NCI-H2196 (cell line): ENCODE data around the gene PIKFYVE.
A peak's percentile ranks its signal among the peaks of the same experiment; 100 is the strongest.
"Not testable (repeated sequence)": the region's sequence is repeated elsewhere in the genome, so short reads cannot be mapped to it uniquely, and the experiment has no call there.

ENCODE experiments used
- DNase-seq: peaks from one replicate; lab custom pipeline; 2025; ENCODE audit not compliant: unreplicated experiment; lab: John Stamatoyannopoulos, UW

The PIKFYVE gene

GRCh38 chr2:208254118-208254870 is 11.8 kb upstream of the PIKFYVE start:
- peak; percentile 77 for DNase-seq

- DNase-seq: peak; percentile 93
Observed at GRCh38 chr2:208254871-208255556, 11.0 kb upstream of the PIKFYVE start, which contains the start of gene IDH1. IDH1 (minus strand) TSS chr2:208255071; CDS start chr2:208251551, 3,520 bp downstream.

- no peak for DNase-seq
Observed at GRCh38 chr2:208255557-208256106, 10.4 kb upstream of the PIKFYVE start.

GRCh38 chr2:208256192-208256782 is 9.8 kb upstream of the PIKFYVE start:
- DNase-seq: no peak

- not testable (repeated sequence) for DNase-seq
Observed at GRCh38 chr2:208256849-208257813, 8.9 kb upstream of the PIKFYVE start.

- DNase-seq: no peak
Observed at GRCh38 chr2:208265371-208265800, 669 bp upstream of the PIKFYVE start.

GRCh38 chr2:208266553-208266893 is 468 bp downstream of the PIKFYVE start:
- no peak for DNase-seq

GRCh38 chr2:208266936-208267335 is 881 bp downstream of the PIKFYVE start:
- DNase-seq: no peak

GRCh38 chr2:208267526-208267925 is 1.5 kb downstream of the PIKFYVE start:
- DNase-seq: not testable (repeated sequence)

- no peak for DNase-seq
Observed at GRCh38 chr2:208268156-208268952, 2.3 kb downstream of the PIKFYVE start.

GRCh38 chr2:208269091-208269490 is 3.0 kb downstream of the PIKFYVE start:
- DNase-seq: no peak

GRCh38 chr2:208274748-208275147 is 8.7 kb downstream of the PIKFYVE start:
- peak; percentile 9 for DNase-seq

- DNase-seq: no peak
Observed at GRCh38 chr2:208278549-208278948, 12.5 kb downstream of the PIKFYVE start.

- no peak for DNase-seq
Observed at GRCh38 chr2:208279236-208279635, 13.2 kb downstream of the PIKFYVE start.

- no peak for DNase-seq
Observed at GRCh38 chr2:208280234-208280633, 14.2 kb downstream of the PIKFYVE start.

- DNase-seq: no peak
Observed at GRCh38 chr2:208280933-208281332, 14.9 kb downstream of the PIKFYVE start.

- no peak for DNase-seq
Observed at GRCh38 chr2:208285853-208286252, 19.8 kb downstream of the PIKFYVE start.

GRCh38 chr2:208294482-208295024 is 28.5 kb downstream of the PIKFYVE start:
- no peak for DNase-seq

- no peak for DNase-seq
Observed at GRCh38 chr2:208295834-208296233, 29.8 kb downstream of the PIKFYVE start.
